Endothelial cell of hepatic sinusoid (primary cell): Measurements from ENCODE around the gene CMTM3.

Experiments used
- in situ Hi-C: cut with HindIII; loops from 2 replicates; pipeline ENCODE4 v1.10.0; 2017; ENCODE audit warnings: low sequenced_read_pairs

Gene CMTM3

DNA sequence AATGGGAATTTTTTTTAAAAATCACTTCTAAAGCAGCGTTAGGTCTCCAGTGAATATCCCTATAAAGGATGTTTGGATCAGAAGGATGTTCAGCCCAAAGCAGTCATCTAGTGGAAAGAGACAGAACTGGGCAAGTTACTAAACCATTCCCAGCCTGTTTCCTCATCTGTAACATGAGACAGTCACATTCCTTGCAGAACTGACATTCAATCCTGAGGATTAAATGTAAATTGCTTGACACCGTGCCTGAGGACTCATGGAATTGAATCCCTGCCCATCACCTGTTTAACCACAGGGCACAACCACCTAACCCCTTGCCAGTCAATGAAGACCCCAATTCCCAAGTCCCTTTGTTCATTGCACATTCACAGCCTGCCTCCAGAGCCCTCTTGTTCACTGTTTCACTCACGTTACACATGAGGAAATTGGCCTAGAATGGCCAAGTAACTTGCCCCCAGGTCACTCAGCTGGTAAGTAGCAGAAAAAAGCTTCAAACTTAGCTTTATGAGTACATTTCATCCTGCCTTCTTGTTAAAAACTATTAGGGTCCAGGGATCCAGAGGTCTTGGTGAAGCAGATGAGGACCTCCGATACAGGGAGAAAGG, 23.8 kb upstream of the CMTM3 start:
- in situ Hi-C loops: loop anchor here (25.0 kb wide), 1 partner anchor 168 kb away; no protein-coding TSS in a partner anchor

DNA sequence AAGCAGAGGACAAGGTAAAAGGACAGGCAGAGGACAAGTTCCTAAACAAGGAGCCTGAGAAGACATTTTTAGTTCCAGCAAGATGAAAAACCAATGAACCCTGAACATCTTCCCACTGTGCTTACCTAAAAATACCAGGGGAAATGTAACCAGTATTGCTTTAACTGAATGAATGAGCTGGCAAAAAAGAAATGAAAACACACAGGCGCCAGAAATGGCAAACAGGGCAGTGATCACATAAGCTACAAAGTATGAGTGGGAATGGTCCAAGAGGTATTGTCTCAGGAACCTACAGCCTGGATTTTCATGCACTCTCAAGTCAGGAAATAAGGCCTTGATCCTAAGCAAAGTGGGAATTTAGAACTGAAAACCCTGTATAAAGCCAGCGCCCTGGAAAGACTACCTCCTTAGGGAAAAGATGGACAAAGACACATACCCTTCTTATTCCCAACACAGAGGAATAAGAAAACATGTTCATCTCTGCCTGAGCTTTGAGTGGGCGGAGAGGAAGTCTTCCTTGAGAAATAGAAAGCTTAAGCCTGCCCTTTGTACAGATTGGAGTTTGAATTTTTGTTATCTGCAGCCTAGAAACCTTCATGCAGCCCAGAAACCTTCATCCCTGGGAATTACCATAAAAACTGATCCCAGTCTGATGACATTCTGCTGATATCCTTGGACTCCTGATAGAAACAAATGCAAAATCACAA, 23.1 kb upstream of the CMTM3 start:
- in situ Hi-C loops: loop anchor here (25.0 kb wide), 1 partner anchor 169 kb away; no protein-coding TSS in a partner anchor

DNA sequence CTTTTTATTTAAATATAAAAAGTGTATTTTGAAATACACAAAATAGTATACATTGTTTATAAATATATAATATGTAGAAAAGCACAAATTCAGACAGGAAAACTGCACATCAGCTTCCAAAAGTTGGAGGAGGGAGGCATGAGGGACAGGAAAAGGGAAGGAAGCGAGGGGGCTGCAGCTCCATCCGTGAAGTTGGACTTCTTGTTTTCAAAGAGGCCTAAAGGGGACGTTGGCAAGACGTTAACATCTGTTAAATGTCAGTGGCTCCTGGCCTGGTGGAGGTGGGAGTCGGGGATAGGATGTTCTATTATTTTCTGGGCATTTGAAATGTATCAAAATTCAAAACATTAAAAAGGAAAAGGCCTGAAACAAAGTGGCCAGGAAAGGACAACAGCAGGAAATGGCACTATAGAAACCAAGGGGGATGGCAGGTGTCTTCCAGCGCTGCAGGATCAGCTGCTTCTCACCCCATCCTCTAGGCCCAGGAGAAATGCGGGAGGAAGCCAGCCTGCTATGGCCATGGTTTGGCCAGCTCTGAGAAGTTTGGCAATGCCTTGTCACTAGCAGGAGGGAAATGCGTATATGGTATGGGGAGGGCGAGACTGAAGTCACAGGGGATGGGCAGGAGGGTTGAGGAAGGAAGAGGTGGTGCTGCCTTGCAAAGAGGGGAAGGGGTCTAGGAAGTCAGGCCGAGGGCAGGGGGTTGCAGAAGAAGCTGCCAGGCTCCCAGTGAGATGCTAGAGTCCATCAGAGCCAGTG, 18.8 kb upstream of the CMTM3 start:
- in situ Hi-C loops: loop anchor here (25.0 kb wide), 1 partner anchor 173 kb away; no protein-coding TSS in a partner anchor

DNA sequence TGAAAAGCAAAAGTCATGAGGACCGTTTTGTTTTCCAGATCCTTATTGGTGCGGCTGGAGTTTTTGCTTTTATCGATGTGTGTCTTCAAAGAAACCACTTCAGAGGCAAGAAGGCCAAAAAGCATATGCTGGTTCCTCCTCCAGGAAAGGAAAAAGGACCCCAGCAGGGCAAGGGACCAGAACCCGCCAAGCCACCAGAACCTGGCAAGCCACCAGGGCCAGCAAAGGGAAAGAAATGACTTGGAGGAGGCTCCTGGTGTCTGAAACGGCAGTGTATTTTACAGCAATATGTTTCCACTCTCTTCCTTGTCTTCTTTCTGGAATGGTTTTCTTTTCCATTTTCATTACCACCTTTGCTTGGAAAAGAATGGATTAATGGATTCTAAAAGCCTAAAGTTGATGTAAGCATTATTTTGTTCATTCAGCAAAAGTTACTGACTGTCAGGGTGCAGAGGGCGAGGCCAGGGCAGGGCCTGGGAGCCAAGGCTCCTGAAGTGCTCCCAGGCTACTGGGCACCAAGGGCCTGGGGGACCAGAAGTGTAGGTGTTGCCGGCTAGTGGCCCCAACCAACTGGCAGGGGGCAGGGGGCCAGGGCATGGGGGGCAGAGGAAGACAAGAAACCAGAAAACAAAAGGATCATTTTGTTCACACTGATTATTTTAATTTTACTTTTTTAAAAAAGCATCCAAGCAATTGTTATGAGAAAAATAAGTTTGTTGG, 16.5 kb upstream of the CMTM3 start:
- in situ Hi-C loops: loop anchor here (25.0 kb wide), 1 partner anchor 176 kb away; no protein-coding TSS in a partner anchor

DNA sequence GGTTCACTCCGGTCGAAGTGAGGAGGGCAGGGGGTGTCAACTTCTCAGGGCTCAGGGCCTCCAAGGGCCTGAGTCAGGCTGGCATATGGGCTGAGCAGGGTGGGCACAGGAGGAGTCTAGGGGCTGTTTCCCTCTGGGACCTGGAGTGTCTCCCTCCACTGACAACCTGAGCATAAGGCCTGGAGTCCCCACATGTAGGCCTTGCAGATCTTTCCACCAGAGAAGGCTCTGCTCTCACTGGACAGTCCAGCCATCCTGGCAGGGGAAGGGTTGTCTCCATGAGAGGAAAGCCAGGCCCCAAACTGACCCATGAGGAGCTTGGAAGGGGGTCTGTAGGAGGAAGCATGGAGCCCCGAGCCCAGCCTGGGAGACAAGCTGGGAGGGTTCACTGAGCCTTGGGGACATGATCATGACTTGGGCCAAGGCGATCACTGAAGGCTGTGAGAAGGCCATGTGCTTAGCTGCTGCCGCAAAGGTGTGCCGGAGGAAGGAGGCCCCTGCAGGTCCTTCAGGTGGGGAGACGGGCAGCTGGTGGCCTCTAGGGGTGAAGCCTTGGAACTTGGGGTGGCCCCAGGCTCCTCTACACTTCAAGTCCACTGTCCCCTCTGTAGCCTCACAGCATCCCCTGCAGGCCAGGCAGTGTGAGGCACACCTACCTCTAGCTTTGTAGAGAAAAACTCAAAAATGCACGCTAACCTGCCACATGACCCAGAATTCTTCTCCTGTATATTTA, 15.4 kb upstream of the CMTM3 start:
- in situ Hi-C loops: loop anchor here (25.0 kb wide), 1 partner anchor 177 kb away; no protein-coding TSS in a partner anchor

DNA sequence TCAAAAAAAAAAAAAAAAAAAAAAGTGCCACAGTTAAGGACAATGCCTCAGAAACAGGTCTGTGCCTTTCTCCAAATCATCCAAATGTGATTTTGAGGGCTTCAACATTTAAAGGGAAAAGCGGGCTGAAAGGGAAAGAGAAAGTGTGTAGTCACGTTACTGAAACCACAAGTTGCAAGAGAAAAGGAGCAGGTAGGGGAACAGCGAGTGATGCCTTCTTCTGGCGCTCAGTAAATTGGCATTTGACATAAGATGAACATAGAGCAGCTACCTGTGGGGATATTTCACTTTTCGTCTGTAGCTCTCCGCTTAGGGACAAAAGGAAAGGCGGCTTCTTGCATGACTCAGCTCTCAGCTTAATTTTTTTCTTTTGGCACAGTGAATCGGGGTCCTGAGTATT, 14.2 kb upstream of the CMTM3 start:
- in situ Hi-C loops: loop anchor here (25.0 kb wide), 1 partner anchor 178 kb away; no protein-coding TSS in a partner anchor

DNA sequence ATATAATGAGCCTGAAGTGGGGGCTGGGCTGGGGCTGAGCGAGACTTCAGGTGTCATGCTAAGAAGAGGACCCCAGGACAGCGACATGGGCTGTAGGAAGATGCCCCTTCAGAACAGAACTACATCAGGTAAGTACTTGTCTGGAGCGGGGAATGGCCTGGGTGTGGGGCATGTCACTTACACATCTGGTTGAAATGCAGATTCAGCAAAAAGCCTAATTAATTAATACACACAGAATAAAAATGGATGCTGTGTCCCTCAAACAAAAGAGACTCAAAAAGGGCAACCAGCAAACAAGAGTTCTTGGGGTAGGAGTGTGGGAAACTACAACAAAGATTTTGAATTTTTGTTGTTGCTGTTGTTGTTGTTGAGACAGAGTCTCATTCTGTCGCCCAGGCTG, 13.5 kb upstream of the CMTM3 start:
- in situ Hi-C loops: loop anchor here (25.0 kb wide), 1 partner anchor 179 kb away; no protein-coding TSS in a partner anchor

DNA sequence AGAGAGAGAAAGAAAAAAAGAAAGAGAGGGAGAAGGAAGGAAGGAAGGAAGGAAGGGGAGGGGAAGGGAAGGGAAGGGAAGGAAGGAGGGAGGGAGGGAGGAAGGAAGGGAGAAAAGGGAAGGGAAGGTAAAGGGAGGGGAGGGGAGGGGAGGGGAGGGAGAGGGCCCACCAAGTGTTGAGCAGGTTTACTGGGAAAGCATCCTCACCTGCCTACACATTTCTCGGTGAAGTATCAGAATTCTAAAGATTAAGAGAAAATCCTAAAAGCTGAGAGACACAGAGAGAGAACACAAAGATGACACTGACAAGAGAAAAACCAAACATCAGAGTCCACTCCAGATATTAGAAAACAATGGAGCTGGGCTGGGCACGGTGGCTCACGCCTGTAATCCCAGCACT, 12.3 kb upstream of the CMTM3 start:
- in situ Hi-C loops: loop anchor here (25.0 kb wide), 1 partner anchor 180 kb away; no protein-coding TSS in a partner anchor

DNA sequence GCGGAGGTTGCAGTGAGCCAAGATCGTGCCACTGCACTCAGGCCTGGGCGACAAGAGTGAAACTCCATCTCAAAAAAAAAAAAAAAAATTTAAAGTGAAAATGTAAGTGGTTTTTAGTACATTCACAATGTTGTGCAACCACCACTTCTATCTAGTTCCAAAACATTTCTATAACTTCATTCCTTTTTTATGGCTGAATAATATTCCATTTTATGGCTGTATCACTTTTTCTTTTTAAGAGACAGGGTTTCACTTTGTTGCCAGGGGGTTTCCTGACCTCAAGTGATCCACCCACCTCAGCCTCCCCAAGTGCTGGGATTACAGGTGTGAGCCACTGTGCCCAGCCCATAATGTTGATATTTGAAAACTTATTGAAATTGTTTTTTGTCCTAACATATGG, 11.7 kb upstream of the CMTM3 start:
- in situ Hi-C loops: loop anchor here (25.0 kb wide), 1 partner anchor 181 kb away; no protein-coding TSS in a partner anchor

DNA sequence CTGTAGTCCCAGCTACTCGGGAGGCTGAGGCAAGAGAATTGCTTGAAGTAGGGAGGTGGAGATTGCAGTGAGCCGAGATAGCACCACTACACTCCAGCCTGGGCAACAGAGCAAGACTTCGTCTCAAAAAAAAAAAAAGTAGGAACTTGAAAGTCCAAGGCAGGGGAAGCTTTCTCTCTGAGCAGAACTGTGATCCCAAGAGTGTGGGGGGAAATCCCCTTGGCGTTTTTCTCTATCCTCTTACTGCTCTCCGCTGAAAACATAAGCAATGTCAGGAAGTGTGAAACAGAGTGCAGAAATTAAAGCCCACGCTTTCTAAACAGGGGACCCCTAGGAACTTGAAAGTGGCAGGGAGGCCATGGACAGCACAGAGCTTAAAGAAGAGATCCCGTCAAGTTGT, 9.8 kb upstream of the CMTM3 start:
- in situ Hi-C loops: loop anchor here (25.0 kb wide), 1 partner anchor 182 kb away; no protein-coding TSS in a partner anchor

DNA sequence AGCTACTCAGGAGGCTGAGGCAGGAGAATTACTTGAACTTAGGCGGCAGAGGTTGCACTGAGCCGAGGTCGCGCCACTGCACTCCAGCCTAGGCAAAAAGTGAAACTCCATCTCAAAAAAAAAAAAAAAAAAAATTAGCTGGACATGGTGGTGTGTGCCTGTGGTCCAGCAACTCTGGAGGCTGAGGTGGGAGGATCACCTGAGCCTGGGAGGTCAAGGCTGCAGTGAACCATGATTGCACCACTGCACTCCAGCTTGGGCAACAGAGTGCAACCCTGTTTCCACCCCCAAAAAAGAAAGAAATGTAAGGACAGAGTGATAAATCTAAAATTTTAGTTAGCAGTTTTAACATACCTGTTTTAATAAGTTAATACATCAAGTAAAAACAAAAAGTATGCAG, 7.9 kb upstream of the CMTM3 start:
- in situ Hi-C loops: loop anchor here (25.0 kb wide), 1 partner anchor 184 kb away; no protein-coding TSS in a partner anchor

DNA sequence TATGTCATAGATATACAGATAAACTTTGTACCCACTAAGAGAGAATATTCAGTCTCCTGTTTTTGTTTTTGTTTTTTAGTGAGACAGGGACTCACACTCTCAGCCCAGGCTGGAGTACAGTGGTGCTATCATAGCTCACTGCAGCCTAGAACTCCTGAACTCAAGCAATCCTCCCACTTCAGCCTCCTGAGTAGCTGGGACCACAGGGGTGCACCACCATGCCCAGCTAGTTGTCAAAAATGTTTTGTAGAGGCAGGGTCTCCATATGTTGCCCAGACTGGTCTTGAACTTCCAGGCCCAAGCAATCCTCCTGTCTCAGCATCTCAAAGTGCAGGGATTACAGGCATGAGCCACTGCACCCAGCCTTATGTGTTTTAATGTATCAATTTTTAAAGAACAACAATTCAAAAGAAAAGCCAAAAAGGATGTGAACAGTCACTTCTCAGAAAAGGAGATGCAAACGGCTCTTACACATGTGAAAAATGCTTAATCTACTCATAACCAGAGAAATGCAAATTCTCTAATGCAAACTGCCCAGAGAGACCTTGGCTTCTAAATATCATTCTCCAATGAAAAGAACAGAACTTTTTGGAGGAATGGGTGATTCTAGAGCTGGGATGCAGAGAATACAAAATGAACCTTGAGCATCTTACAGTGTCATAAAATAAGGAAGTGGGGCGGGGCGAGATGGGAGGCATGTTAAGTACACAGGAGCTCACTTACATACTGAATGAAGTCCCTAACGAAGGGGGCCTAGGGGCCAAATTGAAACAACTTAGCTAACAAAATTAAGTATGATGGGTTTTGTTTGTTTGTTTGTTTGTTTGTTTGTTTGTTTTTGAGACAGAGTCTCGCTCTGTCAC, 7.3 kb upstream of the CMTM3 start:
- in situ Hi-C loops: loop anchor here (25.0 kb wide), 1 partner anchor 185 kb away; no protein-coding TSS in a partner anchor

DNA sequence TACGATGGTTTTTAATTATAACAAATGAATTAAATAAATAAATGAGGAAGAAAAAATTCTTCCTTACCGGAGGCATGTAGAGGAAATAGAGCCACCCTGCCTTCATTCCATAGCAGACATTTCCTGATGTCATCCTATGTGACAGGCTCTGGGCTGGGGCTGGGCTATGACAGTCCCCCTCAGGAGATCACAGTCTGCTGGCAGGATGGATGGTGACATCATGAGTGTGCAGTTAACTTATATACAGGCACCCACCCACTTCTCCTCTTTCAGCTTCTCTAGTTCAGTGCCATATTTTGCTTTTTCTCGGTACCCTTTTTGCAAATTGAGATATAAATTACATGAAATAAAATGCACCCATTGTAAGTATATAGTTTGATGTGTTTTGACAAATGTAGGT, 6.4 kb upstream of the CMTM3 start:
- in situ Hi-C loops: loop anchor here (25.0 kb wide), 1 partner anchor 186 kb away; no protein-coding TSS in a partner anchor

DNA sequence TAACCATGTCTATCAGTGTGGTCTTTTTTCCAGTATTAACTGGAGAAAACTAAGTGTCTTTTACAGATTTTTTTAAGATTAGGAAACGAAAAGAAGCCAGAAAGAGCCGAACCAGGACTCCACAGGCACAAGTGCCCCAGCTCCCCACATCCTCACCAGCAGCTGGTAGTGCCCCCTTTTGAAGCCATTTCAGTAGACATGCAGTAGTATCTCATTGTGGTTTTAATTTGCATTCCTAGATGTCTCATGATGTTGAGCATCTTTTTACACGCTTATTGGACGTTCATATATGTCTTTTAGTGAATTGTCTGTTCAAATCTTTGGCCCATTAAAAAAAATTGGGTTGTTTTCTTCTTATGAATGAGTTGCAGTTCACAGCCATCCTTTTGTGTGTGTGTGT, 4.8 kb upstream of the CMTM3 start:
- in situ Hi-C loops: loop anchor here (25.0 kb wide), 1 partner anchor 187 kb away; no protein-coding TSS in a partner anchor

DNA sequence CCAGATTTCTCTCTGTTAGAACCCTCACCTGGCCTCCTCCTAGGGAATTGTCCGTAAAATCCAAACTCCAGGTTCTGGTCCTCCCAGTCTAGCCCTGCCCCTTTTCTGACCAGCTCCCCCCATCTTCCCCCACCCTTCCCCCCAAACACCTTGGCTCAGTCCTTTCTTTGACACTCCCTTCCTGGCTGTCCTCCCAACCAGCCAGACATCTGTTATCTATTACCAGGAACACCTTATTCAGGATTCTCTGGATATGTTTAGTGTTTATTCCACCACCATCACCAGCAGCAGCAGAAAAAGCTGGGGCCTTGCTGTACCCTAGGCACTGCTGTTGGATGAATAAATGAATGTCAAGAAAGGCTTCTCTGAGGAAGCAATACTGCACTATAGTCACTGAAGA, 4.0 kb upstream of the CMTM3 start:
- in situ Hi-C loops: no loop called here

DNA sequence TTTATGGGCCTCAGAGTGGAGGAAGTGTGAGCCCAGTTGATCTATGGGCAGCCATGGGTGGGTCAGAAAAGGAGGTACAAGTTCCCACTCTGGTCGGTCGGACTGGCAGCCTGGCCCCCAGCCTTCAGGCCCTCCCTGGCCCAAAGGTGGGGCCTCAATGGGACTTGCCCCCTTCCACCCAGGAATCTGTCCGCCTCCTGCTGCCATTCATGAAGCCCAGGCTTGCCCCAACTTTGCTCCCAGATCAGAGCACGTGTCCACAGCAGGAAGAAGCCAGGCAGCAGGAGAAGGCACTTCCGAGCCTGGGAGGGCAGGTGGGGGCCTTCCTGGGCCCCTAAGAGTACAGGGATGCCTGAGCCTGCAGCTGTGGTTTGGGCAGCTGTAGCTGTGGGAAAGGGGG, 3.0 kb upstream of the CMTM3 start:
- in situ Hi-C loops: no loop called here

DNA sequence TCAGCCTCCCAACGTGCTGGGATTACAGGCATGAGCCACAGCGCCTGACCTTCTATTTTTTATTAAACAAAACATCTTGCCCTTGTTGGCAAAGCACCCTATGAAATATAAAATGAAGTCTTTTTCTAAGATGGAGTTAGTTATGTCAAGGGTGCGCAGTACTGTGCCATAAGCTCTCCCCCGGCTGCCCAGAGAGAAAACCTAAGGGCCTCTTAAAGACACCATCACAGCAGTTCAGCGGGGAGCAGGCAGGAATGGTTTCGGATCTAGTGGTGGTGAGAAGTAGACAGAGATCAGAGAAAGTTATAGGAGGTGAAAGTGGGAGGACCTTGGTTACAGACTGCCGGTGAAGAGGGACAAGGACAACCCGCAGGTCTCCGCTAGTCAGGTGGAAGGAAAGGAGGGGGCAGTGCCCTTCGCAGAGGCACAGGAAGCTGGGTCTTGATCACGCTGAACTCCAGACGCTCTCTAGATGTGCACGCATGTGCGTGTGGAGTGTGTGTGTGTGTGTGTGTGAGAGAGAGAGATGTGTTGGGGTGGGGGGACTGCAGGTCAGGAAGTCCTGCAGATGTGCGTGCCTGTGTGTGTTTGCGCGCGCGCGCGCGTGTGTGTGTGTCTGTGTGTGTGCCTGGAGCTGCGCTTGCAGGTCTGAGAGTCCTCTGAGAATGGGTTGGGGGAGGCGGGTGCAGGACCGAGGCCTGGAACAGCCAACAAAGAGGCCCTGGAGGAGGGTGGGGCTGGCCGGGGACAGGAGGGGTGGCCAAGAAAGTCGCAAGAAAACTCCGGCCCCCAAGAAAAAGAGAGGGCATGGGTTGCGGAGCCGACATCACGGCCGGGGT, 748 bp upstream of the CMTM3 start:
- in situ Hi-C loops: no loop called here
